NCI-H1105 treated with DMSO at 0.1 percent for 48 hours (cell line): ENCODE measurements around the gene PLXNA3.
"Not testable (repeated sequence)": the region's sequence is repeated elsewhere in the genome, so short reads cannot be mapped to it uniquely, and the experiment has no call there.

ENCODE experiments used
- DNase-seq: peaks from one replicate; lab custom pipeline; 2025; lab: John Stamatoyannopoulos, UW

PLXNA3 gene

GRCh38 chrX:154478728-154479622 is 20.9 kb downstream of the PLXNA3 start, which contains the start of gene LAGE3:
TSS of gene LAGE3 (minus strand) at chrX:154479281. CDS start at chrX:154478915, 366 bp downstream.
- peak; percentile 80 for DNase-seq

GRCh38 chrX:154481195-154481594 is 23.1 kb downstream of the PLXNA3 start:
- DNase-seq = no peak

GRCh38 chrX:154481911-154482601 is 24.0 kb downstream of the PLXNA3 start:
- no peak for DNase-seq

GRCh38 chrX:154482786-154483185 is 24.7 kb downstream of the PLXNA3 start:
- no peak for DNase-seq

- DNase-seq = no peak
Measured at GRCh38 chrX:154483325-154483724, 25.2 kb downstream of the PLXNA3 start.

- DNase-seq = no peak
Measured at GRCh38 chrX:154484255-154485149, 26.4 kb downstream of the PLXNA3 start.

GRCh38 chrX:154485150-154486051 is 27.3 kb downstream of the PLXNA3 start:
- peak; percentile 17 for DNase-seq

GRCh38 chrX:154486052-154486395 is 27.9 kb downstream of the PLXNA3 start:
- peak; percentile 19 for DNase-seq

- peak; percentile 48 for DNase-seq
Measured at GRCh38 chrX:154486396-154487207, 28.5 kb downstream of the PLXNA3 start, which contains the start of gene UBL4A. TSS of gene UBL4A (minus strand) at chrX:154486615. CDS start at chrX:154486584, 31 bp downstream.

- no peak for DNase-seq
Measured at GRCh38 chrX:154487518-154488290, 29.6 kb downstream of the PLXNA3 start.

GRCh38 chrX:154488336-154489075 is 30.4 kb downstream of the PLXNA3 start:
- no peak for DNase-seq

GRCh38 chrX:154489182-154489581 is 31.1 kb downstream of the PLXNA3 start:
- no peak for DNase-seq

GRCh38 chrX:154490021-154490413 is 31.9 kb downstream of the PLXNA3 start:
- peak; percentile 26 for DNase-seq

GRCh38 chrX:154490414-154491083 is 32.5 kb downstream of the PLXNA3 start, which contains the start of gene SLC10A3:
TSS of gene SLC10A3 (minus strand) at chrX:154490629. CDS start at chrX:154488940, 1,689 bp downstream.
- DNase-seq = peak; percentile 94

- DNase-seq = no peak
Measured at GRCh38 chrX:154494715-154495114, 36.6 kb downstream of the PLXNA3 start.

GRCh38 chrX:154495472-154495922 is 37.4 kb downstream of the PLXNA3 start:
- peak; percentile 12 for DNase-seq

- DNase-seq = not testable (repeated sequence)
Measured at GRCh38 chrX:154496591-154497137, 38.6 kb downstream of the PLXNA3 start.
